HS-5 (cell line): Measurements from ENCODE around the gene DOCK2.

Experiments used
- DNase-seq: peaks from one replicate; pipeline ENCODE4 v3.0.0-alpha.2; 2012; ENCODE audit warnings: low read depth

DOCK2 gene

GRCh38 chr5:170097934-170098333, 460.9 kb downstream of the DOCK2 start:
- no peak for DNase-seq

- peak; percentile 58 for DNase-seq
Observed at GRCh38 chr5:170100066-170100943, 463.2 kb downstream of the DOCK2 start.

GRCh38 chr5:170103447-170103846, 466.4 kb downstream of the DOCK2 start:
- DNase-seq = no peak

- no peak for DNase-seq
Observed at GRCh38 chr5:170104299-170104698, 467.2 kb downstream of the DOCK2 start.

- no peak for DNase-seq
Observed at GRCh38 chr5:170104710-170105109, 467.6 kb downstream of the DOCK2 start.

GRCh38 chr5:170105642-170106611, 468.9 kb downstream of the DOCK2 start, which contains the start of gene FOXI1:
Gene FOXI1 (plus strand): TSS chr5:170105897. CDS start chr5:170105958, 61 bp downstream.
- no peak for DNase-seq

- DNase-seq = no peak
Observed at GRCh38 chr5:170107674-170108073, 470.6 kb downstream of the DOCK2 start.

GRCh38 chr5:170108266-170108785, 471.3 kb downstream of the DOCK2 start:
- DNase-seq = no peak

- no peak for DNase-seq
Observed at GRCh38 chr5:170109059-170110031, 472.3 kb downstream of the DOCK2 start.

GRCh38 chr5:170110403-170111087, 473.5 kb downstream of the DOCK2 start:
- no peak for DNase-seq

- no peak for DNase-seq
Observed at GRCh38 chr5:170111088-170111785, 474.2 kb downstream of the DOCK2 start.

- no peak for DNase-seq
Observed at GRCh38 chr5:170112876-170113521, 475.9 kb downstream of the DOCK2 start.

GRCh38 chr5:170113522-170113900, 476.4 kb downstream of the DOCK2 start:
- DNase-seq = no peak

- DNase-seq = no peak
Observed at GRCh38 chr5:170114271-170114670, 477.2 kb downstream of the DOCK2 start.

- DNase-seq = no peak
Observed at GRCh38 chr5:170115925-170116324, 478.9 kb downstream of the DOCK2 start.

- DNase-seq = no peak
Observed at GRCh38 chr5:170117736-170118135, 480.7 kb downstream of the DOCK2 start.

- DNase-seq = peak; percentile 98
Observed at GRCh38 chr5:170120576-170120975, 483.5 kb downstream of the DOCK2 start.

- DNase-seq = peak; percentile 50
Observed at GRCh38 chr5:170121321-170121720, 484.2 kb downstream of the DOCK2 start.

GRCh38 chr5:170126061-170126460, 489.0 kb downstream of the DOCK2 start:
- DNase-seq = no peak
